Measurements from ENCODE around the gene RPL29. TPM values are rescaled to one million over a fixed set of nuclear protein-coding genes. Genes with fewer than 3 reads are reported as not detected.

RPL29 gene
- total RNA-seq, 1 donor from 2014 or later: 1,678 TPM

DNA sequence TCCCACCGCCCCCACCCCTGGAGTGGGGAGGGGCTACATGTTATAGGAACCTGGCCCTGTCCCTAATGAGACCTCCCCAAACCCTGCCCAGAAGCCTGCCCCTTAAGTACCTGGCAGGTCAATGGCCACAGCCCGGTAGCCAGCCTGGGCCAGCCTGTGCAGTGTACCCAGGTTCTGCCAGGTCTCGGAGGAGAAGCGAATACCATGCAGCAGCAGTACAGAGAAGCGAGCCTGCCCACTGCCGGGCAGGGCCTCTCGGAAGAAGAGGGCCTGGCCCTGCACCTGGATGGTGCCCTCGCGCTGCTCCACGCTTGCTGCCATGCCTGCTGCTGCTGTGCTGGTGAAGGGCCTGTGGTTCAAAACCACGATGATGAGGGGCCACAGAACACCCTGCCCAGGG is 24.3 kb downstream of the RPL29 start:
- intact Hi-C loops (cut with DNase I): no loop called here
- Histone ChIP-seq H3K27ac (no peak overlapping the region), H3K36me3 (no peaks in the 10 kb centered on the region), H3K4me3 (no peak overlapping the region), H3K9me3 (no peaks in the 10 kb centered on the region), H3K27me3 (no peaks in the 10 kb centered on the region), H3K4me1 (peaks cover 51% of the 10 kb centered on the region)
- TF ChIP-seq POLR2A (IDR thresholded peaks at IDR 0.05): no peak
- TF ChIP-seq, protein P1, sequence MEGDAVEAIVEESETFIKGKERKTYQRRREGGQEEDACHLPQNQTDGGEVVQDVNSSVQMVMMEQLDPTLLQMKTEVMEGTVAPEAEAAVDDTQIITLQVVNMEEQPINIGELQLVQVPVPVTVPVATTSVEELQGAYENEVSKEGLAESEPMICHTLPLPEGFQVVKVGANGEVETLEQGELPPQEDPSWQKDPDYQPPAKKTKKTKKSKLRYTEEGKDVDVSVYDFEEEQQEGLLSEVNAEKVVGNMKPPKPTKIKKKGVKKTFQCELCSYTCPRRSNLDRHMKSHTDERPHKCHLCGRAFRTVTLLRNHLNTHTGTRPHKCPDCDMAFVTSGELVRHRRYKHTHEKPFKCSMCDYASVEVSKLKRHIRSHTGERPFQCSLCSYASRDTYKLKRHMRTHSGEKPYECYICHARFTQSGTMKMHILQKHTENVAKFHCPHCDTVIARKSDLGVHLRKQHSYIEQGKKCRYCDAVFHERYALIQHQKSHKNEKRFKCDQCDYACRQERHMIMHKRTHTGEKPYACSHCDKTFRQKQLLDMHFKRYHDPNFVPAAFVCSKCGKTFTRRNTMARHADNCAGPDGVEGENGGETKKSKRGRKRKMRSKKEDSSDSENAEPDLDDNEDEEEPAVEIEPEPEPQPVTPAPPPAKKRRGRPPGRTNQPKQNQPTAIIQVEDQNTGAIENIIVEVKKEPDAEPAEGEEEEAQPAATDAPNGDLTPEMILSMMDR (IDR thresholded peaks at IDR 0.05): no peak
- TF ChIP-seq POLR2AphosphoS5 (IDR thresholded peaks at IDR 0.05; ENCODE audit: insufficient read depth in 1 of 2, low read depth in 1 of 2): no peak
- DNase-seq (ENCODE audit: extremely low spot score in 2 of 2): no peak

DNA sequence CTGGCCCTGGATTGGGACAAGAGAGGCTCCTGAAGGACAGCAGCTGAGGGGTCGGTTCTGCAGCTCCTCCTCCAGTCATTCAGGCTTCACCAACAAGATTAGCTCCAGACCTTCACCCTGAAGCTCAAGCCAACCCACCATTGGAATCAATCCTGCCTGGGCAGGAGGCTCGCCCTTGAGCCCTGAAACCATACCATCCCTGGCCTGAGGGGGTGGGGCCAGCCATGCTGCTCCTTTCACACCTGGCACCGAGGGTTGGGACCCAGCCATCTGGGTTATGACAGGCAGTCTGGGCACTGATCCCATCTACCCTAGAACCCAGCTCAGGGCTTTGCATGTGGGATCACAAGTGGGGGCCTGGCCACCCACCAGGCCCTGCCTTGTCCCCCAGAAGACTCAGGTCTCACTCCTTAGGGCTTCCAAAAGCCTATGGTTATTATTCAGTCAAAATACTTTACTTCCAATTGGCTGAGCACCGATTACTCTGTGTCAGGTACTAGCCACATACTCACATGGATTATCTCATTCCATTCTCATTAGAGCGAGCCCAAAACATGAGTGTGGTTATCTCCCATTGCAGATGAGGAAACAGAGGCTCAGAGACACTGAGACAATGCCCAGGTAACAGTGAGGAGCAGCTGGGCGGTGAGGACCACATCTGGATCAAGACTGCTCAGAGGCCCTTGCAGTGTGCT is 24.9 kb downstream of the RPL29 start:
- no peak for DNase-seq (ENCODE audit: extremely low spot score in 2 of 2)
- no peak for TF ChIP-seq POLR2AphosphoS5 (IDR thresholded peaks at IDR 0.05; ENCODE audit: insufficient read depth in 1 of 2, low read depth in 1 of 2)
- TF ChIP-seq POLR2A (IDR thresholded peaks at IDR 0.05): no peak
- TF ChIP-seq, protein P1 (IDR thresholded peaks at IDR 0.05): no peak
- intact Hi-C loops (cut with DNase I): no loop called here
- H3K4me1 ChIP-seq: peaks cover 54% of the 10 kb centered on the region
- no peaks in the 10 kb centered on the region for H3K36me3 ChIP-seq
- no peak overlapping the region for H3K4me3 ChIP-seq
- no peaks in the 10 kb centered on the region for H3K27me3 ChIP-seq
- no peaks in the 10 kb centered on the region for H3K9me3 ChIP-seq
- H3K27ac ChIP-seq: no peak overlapping the region

DNA sequence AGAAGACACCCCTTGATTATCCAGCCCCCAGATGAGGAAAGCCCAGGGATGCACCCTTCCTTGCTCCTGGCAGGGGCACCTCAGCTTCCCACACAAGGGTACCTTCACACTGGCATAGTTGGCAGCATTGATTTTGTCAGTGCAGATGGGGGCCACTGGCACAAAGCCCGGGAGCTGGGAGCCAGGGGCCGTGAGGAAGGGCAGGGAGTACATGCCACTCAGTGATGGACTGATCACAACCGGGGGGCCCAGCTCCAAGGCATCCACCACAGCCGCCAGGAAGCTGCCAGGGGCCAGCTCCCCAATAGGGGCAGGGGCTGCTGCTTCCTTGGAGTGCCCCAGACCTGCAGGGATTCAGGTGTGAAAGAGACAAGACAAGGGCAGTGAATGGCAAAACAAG is 25.9 kb downstream of the RPL29 start:
- intact Hi-C loops (cut with DNase I): no loop called here
- DNase-seq (ENCODE audit: extremely low spot score in 2 of 2): no peak
- TF ChIP-seq POLR2A (IDR thresholded peaks at IDR 0.05): no peak
- TF ChIP-seq, protein P1 (IDR thresholded peaks at IDR 0.05): no peak
- no peak for TF ChIP-seq POLR2AphosphoS5 (IDR thresholded peaks at IDR 0.05; ENCODE audit: insufficient read depth in 1 of 2, low read depth in 1 of 2)
- Histone ChIP-seq H3K9me3 (no peaks in the 10 kb centered on the region), H3K36me3 (no peaks in the 10 kb centered on the region), H3K4me3 (no peak overlapping the region), H3K4me1 (peaks cover 52% of the 10 kb centered on the region), H3K27ac (no peak overlapping the region), H3K27me3 (no peaks in the 10 kb centered on the region)

DNA sequence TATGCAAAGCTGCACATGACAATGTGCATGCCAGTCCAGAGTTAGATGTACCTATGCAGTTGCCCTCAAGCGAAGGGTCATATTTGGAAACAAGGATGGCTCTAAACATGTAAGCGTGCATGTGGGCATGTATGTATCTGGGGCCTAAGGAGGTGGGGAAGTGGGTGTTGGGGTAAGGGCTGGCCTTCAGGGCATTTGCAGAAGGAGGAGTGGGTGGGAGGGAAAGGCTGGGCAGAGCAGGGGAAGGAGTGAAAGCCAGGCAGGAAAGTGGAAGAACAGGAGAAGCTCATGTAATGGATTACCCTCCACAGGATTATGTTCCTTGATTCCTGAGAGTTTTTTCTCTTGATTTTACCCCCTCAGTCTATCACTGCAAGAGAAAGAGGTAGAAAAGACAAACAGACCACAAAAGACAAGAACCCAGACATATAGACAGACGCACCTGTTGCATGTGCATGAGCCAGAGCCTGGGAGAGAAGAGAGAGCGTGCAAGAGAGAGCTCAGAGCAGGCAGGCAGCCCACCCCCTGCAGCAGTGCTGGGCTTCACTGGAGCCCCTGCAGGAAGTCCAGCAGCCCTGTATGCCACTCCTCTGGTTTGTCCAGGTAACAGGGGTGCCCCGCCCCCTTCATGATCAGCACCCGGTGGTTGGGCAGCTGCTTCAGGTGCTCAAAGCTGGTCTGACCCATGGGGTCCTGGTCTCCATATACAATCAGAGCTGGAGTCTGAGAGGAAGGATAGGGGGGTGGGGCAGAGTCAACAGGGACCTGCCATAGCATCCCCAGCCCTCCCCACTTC is 26.6 kb downstream of the RPL29 start:
- no peak overlapping the region for H3K4me3 ChIP-seq
- TF ChIP-seq POLR2AphosphoS5 (IDR thresholded peaks at IDR 0.05; ENCODE audit: insufficient read depth in 1 of 2, low read depth in 1 of 2) (no peak), POLR2A (IDR thresholded peaks at IDR 0.05) (no peak)
- TF ChIP-seq, protein P1 (IDR thresholded peaks at IDR 0.05): no peak
- intact Hi-C loops (cut with DNase I): no loop called here
- H3K27ac ChIP-seq: no peak overlapping the region
- H3K4me1 ChIP-seq: peaks cover 44% of the 10 kb centered on the region
- DNase-seq (ENCODE audit: extremely low spot score in 2 of 2): no peak
- no peaks in the 10 kb centered on the region for H3K27me3 ChIP-seq
- H3K9me3 ChIP-seq: no peaks in the 10 kb centered on the region
- H3K36me3 ChIP-seq: no peaks in the 10 kb centered on the region
